Lung (tissue), 12 donors: ENCODE measurements around the gene TRIM65. TPM values are rescaled to one million over a fixed set of nuclear protein-coding genes. Genes with fewer than 3 reads are reported as not detected.
A peak's percentile ranks its signal among the peaks of the same experiment; 100 is the strongest.

Experiments used
- ATAC-seq: fragments of 200-7000 bp; cut with Tn5 transposase; one replicate; pipeline ENCODE4 v1.9.1; 2020; ENCODE audit warnings: moderate number of reproducible peaks; ENCODE audit not compliant: insufficient read depth, low FRiP score
- DNase-seq, 3 donors: peaks; one replicate each; pipeline ENCODE4 v3.0.0-alpha.2; 2013 to 2017
- H3K27ac ChIP-seq, 2 donors: one replicate each; pipeline ENCODE4 v1.5.1; 2013; ENCODE audit warnings: mild to moderate bottlenecking in 2 of 2, moderate library complexity in 2 of 2, control low read depth in 1 of 2, inconsistent platforms in 1 of 2, low read depth in 1 of 2, low read length in 1 of 2
- H3K27me3 ChIP-seq, 3 donors: one replicate each; pipeline ENCODE4 v1.5.1; 2013; ENCODE audit warnings: low read length in 2 of 3; ENCODE audit not compliant: control insufficient read depth in 3 of 3, insufficient read depth in 3 of 3
- H3K36me3 ChIP-seq, 4 donors: one replicate each; pipeline ENCODE4 v1.5.1; 2013; ENCODE audit warnings: low read length in 4 of 4, mild to moderate bottlenecking in 1 of 4, moderate library complexity in 1 of 4; ENCODE audit not compliant: control insufficient read depth in 4 of 4, insufficient read depth in 4 of 4
- H3K4me1 ChIP-seq, 5 donors: one replicate each; pipeline ENCODE4 v1.5.1; 2013; ENCODE audit warnings: low read length in 5 of 5, mild to moderate bottlenecking in 2 of 5, moderate library complexity in 1 of 5; ENCODE audit not compliant: control insufficient read depth in 5 of 5, insufficient read depth in 5 of 5
- H3K4me3 ChIP-seq: one replicate; pipeline ENCODE4 v1.5.1; 2013; ENCODE audit warnings: mild to moderate bottlenecking, control low read depth, moderate library complexity
- H3K9ac ChIP-seq, 2 donors: one replicate each; pipeline ENCODE4 v1.5.1; 2013; ENCODE audit warnings: low read length in 2 of 2, control low read depth in 1 of 2; ENCODE audit not compliant: insufficient read depth in 1 of 2
- H3K9me3 ChIP-seq, 4 donors: one replicate each; pipeline ENCODE4 v1.5.1; 2013; ENCODE audit warnings: low read length in 3 of 4, mild to moderate bottlenecking in 1 of 4, moderate library complexity in 1 of 4; ENCODE audit not compliant: control insufficient read depth in 4 of 4, insufficient read depth in 3 of 4
- CTCF ChIP-seq: IDR thresholded peaks from 2 replicates; pipeline ENCODE4 v1.5.1; 2012; ENCODE audit warnings: mild to moderate bottlenecking; ENCODE audit errors: control extremely low read depth, extremely low read depth
- WGBS, 2 donors: extraction: QIAGEN DNeasy Blood & Tissue Kit; methylation state at CpG; one replicate each; pipeline ENCODE4 v1.1.7; 2013; 5-methylcytosine and 5-hydroxymethylcytosine counted together
- polyA plus RNA-seq, 2 donors: library from polyadenylated mRNA; stranded (reverse); fragments of 200-250 nt; gene quantifications; one replicate each; pipeline ENCODE4 v1.2.1, GENCODE V29; 2013
- total RNA-seq, 2 donors: library from RNA; depleted of rRNA in 1 of 2; stranded (reverse); fragments of >200 nt in 1 of 2; gene quantifications; one replicate each; pipeline ENCODE4 v1.2.1, GENCODE V29; 2014 to 2021
- donor health status: control.
- donor health status: control.
- donor health status: Bipolar disorder and iron deficiency.
- donor health status: healthy.
- donor health status: DM: yes; HTN: yes; CAD: no.

Gene TRIM65
- total and polyA plus RNA-seq, 4 donors, result 12.7 to 32.9 (median 21.2) TPM

GRCh38 chr17:75937652-75938051 is 40.9 kb upstream of the TRIM65 start:
- 82 to 84% methylated on average over 13 of the region's 13 CpGs for WGBS, 2 donors

GRCh38 chr17:75933808-75934207 is 37.1 kb upstream of the TRIM65 start:
- H3K27me3 ChIP-seq, result no peaks in the 10 kb centered on the region
- H3K9ac ChIP-seq, result no peak overlapping the region
- no peak for TF ChIP-seq CTCF
- H3K27ac ChIP-seq, result no peak overlapping the region
- WGBS, 2 donors, result 81 to 87% methylated on average over 4 of the region's 4 CpGs
- H3K9me3 ChIP-seq, result no peaks in the 10 kb centered on the region
- no peak overlapping the region for H3K4me3 ChIP-seq
- DNase-seq (peak; percentile 66 to 91 (median 89)), ATAC-seq (no peak)
- H3K4me1 ChIP-seq, result peaks cover 0 to 5% (median 0%) of the 10 kb centered on the region in 5 donors
- H3K36me3 ChIP-seq, result peaks cover 0 to 1% (median 0%) of the 10 kb centered on the region in 4 donors

More at GRCh38 chr17:75937652-75938051, 40.9 kb upstream of the TRIM65 start:
- Histone ChIP-seq H3K27me3 (no peaks in the 10 kb centered on the region), H3K4me1 (peaks cover 0 to 10% (median 3%) of the 10 kb centered on the region in 5 donors), H3K27ac (no peak overlapping the region), H3K4me3 (no peak overlapping the region), H3K36me3 (peaks cover 0 to 3% (median 0%) of the 10 kb centered on the region in 4 donors), H3K9ac (no peak overlapping the region), H3K9me3 (no peaks in the 10 kb centered on the region)
- ATAC-seq (no peak), DNase-seq (no peak)
- no peak for TF ChIP-seq CTCF

DNA sequence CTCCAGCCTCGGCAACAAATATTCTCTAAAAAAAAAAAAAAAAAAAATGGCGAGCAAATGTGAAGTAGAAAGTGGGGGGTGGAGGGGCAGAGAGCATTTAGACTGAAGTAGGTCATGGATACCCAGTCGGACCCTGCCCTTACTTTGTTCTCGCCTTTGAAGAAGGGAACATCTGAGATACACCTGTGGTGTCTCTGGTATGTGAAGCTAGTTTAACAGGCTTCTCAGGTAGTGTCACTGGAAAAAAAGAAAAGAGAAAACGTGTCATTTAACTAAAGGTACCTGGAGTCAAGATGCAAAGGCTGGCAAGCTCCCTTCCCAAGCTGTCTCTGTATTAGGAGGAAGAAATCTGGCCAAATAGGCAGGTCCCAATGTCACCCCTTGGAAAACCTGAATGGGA is 36.1 kb upstream of the TRIM65 start:
- ATAC-seq (no peak), DNase-seq (no peak)
- WGBS, 2 donors, result 93 to 98% methylated on average over 5 of the region's 5 CpGs
- no peak for TF ChIP-seq CTCF
- Histone ChIP-seq H3K9ac (no peak overlapping the region), H3K9me3 (no peaks in the 10 kb centered on the region), H3K36me3 (peaks cover 0 to 1% (median 0%) of the 10 kb centered on the region in 4 donors), H3K27ac (no peak overlapping the region), H3K27me3 (no peaks in the 10 kb centered on the region), H3K4me3 (no peak overlapping the region), H3K4me1 (peaks cover 0 to 5% (median 0%) of the 10 kb centered on the region in 5 donors)

GRCh38 chr17:75931062-75931461 is 34.3 kb upstream of the TRIM65 start:
- Histone ChIP-seq H3K4me1 (peaks cover 0 to 5% (median 0%) of the 10 kb centered on the region in 5 donors), H3K27me3 (no peaks in the 10 kb centered on the region), H3K27ac (no peak overlapping the region), H3K9ac (no peak overlapping the region), H3K9me3 (no peaks in the 10 kb centered on the region), H3K4me3 (no peak overlapping the region), H3K36me3 (peaks cover 0 to 1% (median 0%) of the 10 kb centered on the region in 4 donors)
- TF ChIP-seq CTCF, result no peak
- ATAC-seq (no peak), DNase-seq (no peak)
- WGBS, 2 donors, result 92% methylated on average over 4 of the region's 4 CpGs
